ENCODE data around the gene APOBEC3G. TPM values are rescaled to one million over a fixed set of nuclear protein-coding genes. Genes with fewer than 3 reads are reported as not detected.

APOBEC3G gene
- total and polyA plus RNA-seq, 2 of the 13 experiments (the other 11 are each of a cell fraction or from before 2014, with no cell fraction given) = 3.2 to 4.1 TPM

GRCh38 chr22:39084666-39085065 is 7.6 kb downstream of the APOBEC3G start:
- no peaks in the 10 kb centered on the region for H3K79me2 ChIP-seq (ENCODE audit: insufficient read depth, low read length)
- H4K20me1 ChIP-seq (ENCODE audit: insufficient read depth, low read length) = no peaks in the 10 kb centered on the region
- H3K27ac ChIP-seq (ENCODE audit: extremely low read length, insufficient read depth, low read length) = no peak overlapping the region
- ChIA-PET POLR2A (no interaction called here), CTCF (ENCODE audit: low intra/inter-chr PET ratio, low total read pairs) (no interaction called here)
- no peak overlapping the region for H2AFZ ChIP-seq (ENCODE audit: low read length)
- no peak for ATAC-seq
- H3K9ac ChIP-seq (ENCODE audit: insufficient read depth, low read depth, low read length) = no peak overlapping the region
- H3K36me3 ChIP-seq (replicated peaks in 1 of 2; ENCODE audit: control insufficient read depth in 1 of 2, insufficient read depth in 2 of 2, low read length in 2 of 2) = no peaks in the 10 kb centered on the region
- no peak for DNase-seq (ENCODE audit: low spot score)
- H3K27me3 ChIP-seq (ENCODE audit: control insufficient read depth in 1 of 2, insufficient read depth in 2 of 2, low read length in 2 of 2) = peaks cover 0 to 16% of the 10 kb centered on the region in 2 experiments; a peak in 2 of 5 replicates
- no peaks in the 10 kb centered on the region for H3K4me1 ChIP-seq (ENCODE audit: insufficient read depth, low read length)
- no peak overlapping the region for H3K4me3 ChIP-seq (replicated peaks in 1 of 3; ENCODE audit: insufficient read depth in 1 of 3, low read depth in 2 of 3, low read length in 3 of 3)
- H3K9me3 ChIP-seq (ENCODE audit: low read length) = no peaks in the 10 kb centered on the region
- in situ Hi-C loops (cut with HindIII; ENCODE audit: extremely low pct_ligation_motif_present, low pct_unique_long_range_greater_than_20kb) = no loop called here
- intact Hi-C loops (cut with micrococcal nuclease; ENCODE audit: unreplicated experiment) = no loop called here
- no peak overlapping the region for H3K4me2 ChIP-seq (ENCODE audit: low read depth, low read length)
- 86% methylated on average over 1 of the region's 8 CpGs for WGBS (ENCODE audit: low lambda C conversion rate)
- FAIRE-seq = no peak
- TF ChIP-seq ZNF547 (CRISPR knock-in tag; IDR thresholded peaks at IDR 0.05) = no peak
- no TSS peak for BruUV-seq (replicated peaks)

- TF ChIP-seq HNRNPUL1 (IDR thresholded peaks at IDR 0.05; ENCODE audit: low read depth, low read length) = no peak
- TF ChIP-seq CBX2 (IDR thresholded peaks at IDR 0.05; ENCODE audit: low read depth, low read length) = no peak
- TF ChIP-seq CBX2 (CRISPR knock-in tag; IDR thresholded peaks at IDR 0.05; ENCODE audit: low read depth) = no peak
- TF ChIP-seq POLR2A (IDR thresholded peaks at IDR 0.05; ENCODE audit: insufficient read depth in 1 of 2, low read depth in 2 of 2, low read length in 2 of 2) = no peak
- TF ChIP-seq ZSCAN12 (CRISPR knock-in tag; IDR thresholded peaks at IDR 0.05) = no peak
- TF ChIP-seq HMG20A (CRISPR knock-in tag; IDR thresholded peaks at IDR 0.05; ENCODE audit: borderline replicate concordance) = no peak
Observed at GRCh38 chr22:39087098-39087497, 10.0 kb downstream of the APOBEC3G start.

More at GRCh38 chr22:39087098-39087497, 10.0 kb downstream of the APOBEC3G start:
- H4K20me1 ChIP-seq (ENCODE audit: insufficient read depth, low read length) = no peaks in the 10 kb centered on the region
- no peaks in the 10 kb centered on the region for H3K79me2 ChIP-seq (ENCODE audit: insufficient read depth, low read length)
- H3K4me3 ChIP-seq (replicated peaks in 1 of 3; ENCODE audit: insufficient read depth in 1 of 3, low read depth in 2 of 3, low read length in 3 of 3) = no peak overlapping the region
- no peaks in the 10 kb centered on the region for H3K36me3 ChIP-seq (replicated peaks in 1 of 2; ENCODE audit: control insufficient read depth in 1 of 2, insufficient read depth in 2 of 2, low read length in 2 of 2)
- DNase-seq (ENCODE audit: low spot score) (no peak), ATAC-seq (no peak), FAIRE-seq (no peak)
- no peaks in the 10 kb centered on the region for H3K4me1 ChIP-seq (ENCODE audit: insufficient read depth, low read length)
- WGBS (ENCODE audit: low lambda C conversion rate) = 57% methylated on average over 6 of the region's 6 CpGs
- CTCF ChIA-PET (ENCODE audit: low intra/inter-chr PET ratio, low total read pairs) = no interaction called here
- peaks cover 12 to 40% of the 10 kb centered on the region in 2 experiments; a peak in 4 of 5 replicates for H3K27me3 ChIP-seq (ENCODE audit: control insufficient read depth in 1 of 2, insufficient read depth in 2 of 2, low read length in 2 of 2)
- POLR2A ChIA-PET = no interaction called here
- H3K27ac ChIP-seq (ENCODE audit: extremely low read length, insufficient read depth, low read length) = no peak overlapping the region
- intact Hi-C loops (cut with micrococcal nuclease; ENCODE audit: unreplicated experiment) (no loop called here), in situ Hi-C loops (cut with HindIII; ENCODE audit: extremely low pct_ligation_motif_present, low pct_unique_long_range_greater_than_20kb) (no loop called here)
- no peak overlapping the region for H3K4me2 ChIP-seq (ENCODE audit: low read depth, low read length)
- BruUV-seq (replicated peaks) = no TSS peak
- H3K9me3 ChIP-seq (ENCODE audit: low read length) = no peaks in the 10 kb centered on the region
- H3K9ac ChIP-seq (ENCODE audit: insufficient read depth, low read depth, low read length) = no peak overlapping the region
- no peak overlapping the region for H2AFZ ChIP-seq (ENCODE audit: low read length)

Data from HepG2 (cell line).